ENCODE measurements around the gene CDK18. TPM values are rescaled to one million over a fixed set of nuclear protein-coding genes. Genes with fewer than 3 reads are reported as not detected.

The CDK18 gene
- total and polyA plus RNA-seq, 2 of the 8 experiments (the other 6 are each of a cell fraction or from before 2014, with no cell fraction given), result 31.2 to 44.0 TPM

DNA sequence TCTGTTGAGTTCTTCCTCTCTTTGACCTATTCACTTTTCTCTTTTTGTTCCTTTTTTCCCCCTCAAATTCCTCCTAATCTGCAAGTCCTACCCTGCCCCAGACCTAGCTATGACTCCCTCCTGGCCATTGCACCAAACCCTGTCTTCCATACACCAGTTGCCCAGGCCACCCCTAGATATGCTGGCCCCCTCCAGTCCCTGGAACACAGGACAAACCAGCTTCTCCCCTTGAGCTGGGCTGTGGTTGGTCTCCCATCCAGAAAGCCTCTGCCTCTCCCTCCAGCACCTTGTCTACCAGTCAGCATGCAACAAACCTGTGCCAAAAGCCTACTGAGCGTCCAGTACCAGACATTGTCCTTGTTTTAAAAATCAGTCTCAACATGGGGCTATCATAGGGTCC is 68.0 kb downstream of the CDK18 start (continued):
- TF ChIP-seq GABPA (IDR thresholded peaks at IDR 0.05; ENCODE audit: borderline replicate concordance, insufficient read depth, low read length) (no peak), JUND (IDR thresholded peaks at IDR 0.05; ENCODE audit: low read length) (no peak), KDM1A (IDR thresholded peaks at IDR 0.05; ENCODE audit: borderline replicate concordance, low read length) (no peak)
